IPS-11a (cell line): ENCODE results near the gene POU4F2.
"Not testable (repeated sequence)": the region's sequence is repeated elsewhere in the genome, so short reads cannot be mapped to it uniquely, and the experiment has no call there.

Experiments used
- H3K4me3 ChIP-seq: one replicate; pipeline ENCODE4 v1.5.1; 2013; ENCODE audit warnings: low read depth, low read length, control low read depth

Gene POU4F2

GRCh38 chr4:146654687-146655520, 16.2 kb downstream of the POU4F2 start:
- H3K4me3 ChIP-seq, result peak overlapping the region; percentile 24

- peak overlapping the region; percentile 24 for H3K4me3 ChIP-seq
Observed at GRCh38 chr4:146655521-146655856, 16.8 kb downstream of the POU4F2 start.

GRCh38 chr4:146661367-146661766, 22.7 kb downstream of the POU4F2 start:
- H3K4me3 ChIP-seq, result no peak overlapping the region

GRCh38 chr4:146663968-146664311, 25.2 kb downstream of the POU4F2 start:
- not testable (repeated sequence) for H3K4me3 ChIP-seq

- no peak overlapping the region for H3K4me3 ChIP-seq
Observed at GRCh38 chr4:146674829-146675570, 36.3 kb downstream of the POU4F2 start.
